Muscle of back (tissue), 11 donors: ENCODE data around the gene KDM2B. TPM values are rescaled to one million over a fixed set of nuclear protein-coding genes. Genes with fewer than 3 reads are reported as not detected.

Source experiments
- DNase-seq, 3 donors: peaks; one replicate each; pipeline versions ENCODE4 v3.0.0 to v3.0.0-alpha.2; 2013
- polyA plus RNA-seq, 10 donors: library from polyadenylated mRNA; unstranded; fragments of 120-200 nt; gene quantifications; one replicate each; pipeline ENCODE4 v1.2.1, GENCODE V29; 2013; ENCODE audit not compliant: insufficient read length in 10 of 10

Gene KDM2B
- polyA plus RNA-seq, 10 donors = 18.1 to 28.4 (median 24.4) TPM

- peak in 1 of 3 donors; percentile 43 for DNase-seq
These were observed 48.1 kb downstream of the KDM2B start for GRCh38 chr12:121532503-121533393.

- no peak for DNase-seq
These were observed 49.5 kb downstream of the KDM2B start for GRCh38 chr12:121531356-121531750.

- peak in 2 of 3 donors; percentile 40 to 57 for DNase-seq
These were observed 50.0 kb downstream of the KDM2B start for GRCh38 chr12:121530600-121531355.

- DNase-seq = no peak
These were observed 51.6 kb downstream of the KDM2B start for GRCh38 chr12:121529184-121529583.

- DNase-seq = no peak
These were observed 55.4 kb downstream of the KDM2B start for GRCh38 chr12:121525411-121525810.

- DNase-seq = peak in 1 of 3 donors; percentile 23
These were observed 56.5 kb downstream of the KDM2B start for GRCh38 chr12:121524196-121524916.

GRCh38 chr12:121523741-121524140 is 57.1 kb downstream of the KDM2B start:
- DNase-seq = peak in 1 of 3 donors; percentile 16

- peak in 1 of 3 donors; percentile 41 for DNase-seq
These were observed 57.9 kb downstream of the KDM2B start for GRCh38 chr12:121522971-121523370.

GRCh38 chr12:121520586-121521086 is 60.2 kb downstream of the KDM2B start:
- peak in 1 of 3 donors; percentile 13 for DNase-seq

- no peak for DNase-seq
These were observed 60.7 kb downstream of the KDM2B start for GRCh38 chr12:121520119-121520518.

- DNase-seq = no peak
These were observed 61.6 kb downstream of the KDM2B start for GRCh38 chr12:121519227-121519626.

GRCh38 chr12:121518656-121519055 is 62.2 kb downstream of the KDM2B start:
- DNase-seq = no peak

- no peak for DNase-seq
These were observed 64.3 kb downstream of the KDM2B start for GRCh38 chr12:121516437-121517011.

- no peak for DNase-seq
These were observed 65.2 kb downstream of the KDM2B start for GRCh38 chr12:121515615-121516014.

- no peak for DNase-seq
These were observed 66.6 kb downstream of the KDM2B start for GRCh38 chr12:121514184-121514742.

- no peak for DNase-seq
These were observed 67.2 kb downstream of the KDM2B start for GRCh38 chr12:121513464-121514183.

- no peak for DNase-seq
These were observed 68.3 kb downstream of the KDM2B start for GRCh38 chr12:121512561-121512960.

- no peak for DNase-seq
These were observed 68.9 kb downstream of the KDM2B start for GRCh38 chr12:121511916-121512315.

GRCh38 chr12:121509339-121509738 is 71.5 kb downstream of the KDM2B start:
- DNase-seq = no peak

- no peak for DNase-seq
These were observed 72.3 kb downstream of the KDM2B start for GRCh38 chr12:121508533-121508932.
